Neural crest cell (in vitro differentiated cells): ENCODE data around the gene PRKAG2. TPM values are rescaled to one million over a fixed set of nuclear protein-coding genes. Genes with fewer than 3 reads are reported as not detected.

Experiments
- DNase-seq: peaks from one replicate; pipeline ENCODE4 v3.0.0; 2021; ENCODE audit warnings: low read depth, mixed read lengths, low spot score
- H3K27ac Mint-ChIP-seq: one replicate; pipeline ENCODE4 v1.8.0; 2021; ENCODE audit warnings: mild to moderate bottlenecking, mixed read lengths; ENCODE audit not compliant: unreplicated experiment
- H3K27me3 Mint-ChIP-seq: 2 replicates; pipeline ENCODE4 v1.8.0; 2021; ENCODE audit warnings: low read depth, mild to moderate bottlenecking, mixed read lengths
- H3K36me3 Mint-ChIP-seq: 2 replicates; pipeline ENCODE4 v1.8.0; 2021; ENCODE audit warnings: low read depth, mild to moderate bottlenecking, mixed read lengths
- H3K4me1 Mint-ChIP-seq: 2 replicates; pipeline ENCODE4 v1.8.0; 2021; ENCODE audit warnings: mixed read lengths
- H3K4me3 Mint-ChIP-seq: one replicate; pipeline ENCODE4 v1.8.0; 2021; ENCODE audit warnings: mild to moderate bottlenecking, mixed read lengths
- H3K9me3 Mint-ChIP-seq: 2 replicates; pipeline ENCODE4 v1.8.0; 2021; ENCODE audit warnings: mixed read lengths
- total RNA-seq: library from RNA; stranded (reverse); gene quantifications from 2 replicates; pipeline ENCODE4 v1.2.1, GENCODE V29; 2021
- TF ChIP-seq, protein P1 (sequence below): fragments of 200-600 bp; sonication (generic); conservative IDR thresholded peaks from 2 replicates; pipeline ENCODE4 v1.5.0; 2021; ENCODE audit warnings: antibody characterized with exemption, mild to moderate bottlenecking

The PRKAG2 gene
- total RNA-seq, 1 donor from 2014 or later: 12.5 TPM

DNA sequence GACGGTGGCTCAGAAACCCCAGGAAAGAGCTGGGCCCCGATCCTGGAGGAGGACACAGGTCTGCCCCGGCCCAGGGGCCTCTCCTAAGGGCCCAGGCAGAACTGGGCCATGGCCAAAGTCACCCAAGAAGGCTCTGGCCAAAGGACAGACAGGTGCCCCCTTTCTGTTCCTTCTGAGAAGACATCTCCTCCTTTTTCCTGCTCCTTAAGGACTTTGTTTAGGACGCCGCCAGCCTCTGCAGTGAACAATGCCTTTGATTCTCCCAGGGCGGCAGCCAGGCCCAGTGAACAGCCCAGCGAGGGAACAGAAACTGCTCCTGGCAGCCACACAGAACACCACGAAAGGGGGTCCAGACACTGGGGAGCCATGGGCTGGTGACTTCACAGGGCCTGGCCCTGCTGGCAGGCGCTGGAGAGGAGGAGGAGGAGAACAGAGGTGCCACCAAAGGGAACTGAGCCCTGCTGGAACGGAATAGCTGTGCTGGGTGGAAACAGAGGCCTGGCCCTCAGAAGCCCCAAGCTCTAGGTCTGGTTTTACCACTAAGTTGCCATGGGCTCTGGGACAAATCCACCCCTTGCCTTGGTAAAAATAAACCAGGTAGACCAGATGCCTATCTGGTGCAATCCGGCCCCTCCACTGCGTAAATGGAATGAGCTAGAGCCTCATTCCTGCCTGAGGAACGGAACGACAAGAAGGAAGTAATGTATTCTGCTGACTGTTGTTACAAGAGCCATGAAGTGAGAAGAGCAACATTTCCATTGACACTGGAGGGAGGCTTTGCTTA lies 193.9 kb downstream of the PRKAG2 start:
- H3K27me3 Mint-ChIP-seq: no peaks in the 10 kb centered on the region
- H3K4me1 Mint-ChIP-seq: peaks cover 17% of the 10 kb centered on the region
- TF ChIP-seq, protein P1, sequence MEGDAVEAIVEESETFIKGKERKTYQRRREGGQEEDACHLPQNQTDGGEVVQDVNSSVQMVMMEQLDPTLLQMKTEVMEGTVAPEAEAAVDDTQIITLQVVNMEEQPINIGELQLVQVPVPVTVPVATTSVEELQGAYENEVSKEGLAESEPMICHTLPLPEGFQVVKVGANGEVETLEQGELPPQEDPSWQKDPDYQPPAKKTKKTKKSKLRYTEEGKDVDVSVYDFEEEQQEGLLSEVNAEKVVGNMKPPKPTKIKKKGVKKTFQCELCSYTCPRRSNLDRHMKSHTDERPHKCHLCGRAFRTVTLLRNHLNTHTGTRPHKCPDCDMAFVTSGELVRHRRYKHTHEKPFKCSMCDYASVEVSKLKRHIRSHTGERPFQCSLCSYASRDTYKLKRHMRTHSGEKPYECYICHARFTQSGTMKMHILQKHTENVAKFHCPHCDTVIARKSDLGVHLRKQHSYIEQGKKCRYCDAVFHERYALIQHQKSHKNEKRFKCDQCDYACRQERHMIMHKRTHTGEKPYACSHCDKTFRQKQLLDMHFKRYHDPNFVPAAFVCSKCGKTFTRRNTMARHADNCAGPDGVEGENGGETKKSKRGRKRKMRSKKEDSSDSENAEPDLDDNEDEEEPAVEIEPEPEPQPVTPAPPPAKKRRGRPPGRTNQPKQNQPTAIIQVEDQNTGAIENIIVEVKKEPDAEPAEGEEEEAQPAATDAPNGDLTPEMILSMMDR: no peak
- peak overlapping the region; percentile 64 for H3K27ac Mint-ChIP-seq
- H3K4me3 Mint-ChIP-seq: no peak overlapping the region
- H3K9me3 Mint-ChIP-seq: no peaks in the 10 kb centered on the region
- H3K36me3 Mint-ChIP-seq: no peaks in the 10 kb centered on the region
- no peak for DNase-seq

DNA sequence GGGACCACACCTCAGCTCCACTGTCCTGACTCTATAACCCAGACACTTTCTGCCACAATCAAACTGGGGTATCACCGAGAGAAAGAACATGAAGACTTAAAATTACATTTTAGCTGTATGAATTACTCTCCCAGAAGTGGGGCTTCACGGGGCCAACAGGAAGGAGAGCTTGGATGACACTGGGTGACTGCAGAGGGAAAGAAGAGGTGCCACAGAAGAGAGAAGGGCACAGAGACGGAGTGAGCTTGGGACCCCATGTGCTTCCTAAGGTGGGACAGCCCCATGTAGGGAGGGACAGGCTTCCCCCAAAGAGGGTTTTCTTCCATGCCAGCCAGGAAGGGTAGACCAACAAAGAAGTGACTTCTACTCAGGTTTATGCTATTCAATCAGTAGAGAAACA lies 195.2 kb downstream of the PRKAG2 start:
- Mint-ChIP-seq H3K4me1 (peaks cover 14% of the 10 kb centered on the region), H3K27ac (no peak overlapping the region), H3K9me3 (no peaks in the 10 kb centered on the region), H3K4me3 (no peak overlapping the region), H3K27me3 (no peaks in the 10 kb centered on the region), H3K36me3 (no peaks in the 10 kb centered on the region)
- DNase-seq: no peak
- TF ChIP-seq, protein P1: no peak

DNA sequence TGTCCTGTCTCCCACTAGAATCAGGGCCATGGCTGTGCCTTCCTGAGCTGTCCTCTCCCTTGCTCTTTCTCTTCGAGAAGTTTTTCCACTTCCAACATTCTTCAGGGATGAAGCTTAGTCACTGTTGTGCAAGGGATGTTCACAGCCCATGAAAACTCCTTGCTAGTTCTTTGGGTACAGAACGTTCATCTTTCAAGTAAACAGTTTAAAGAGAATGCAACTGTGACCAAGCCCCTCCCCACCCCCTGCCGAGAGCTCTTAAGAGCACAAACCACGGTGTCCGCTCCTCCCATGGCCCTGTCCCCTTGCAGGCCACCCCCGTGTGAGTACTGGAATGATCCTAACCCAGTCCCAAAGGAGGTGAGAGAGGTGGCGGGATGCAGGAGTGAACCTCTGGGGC lies 196.1 kb downstream of the PRKAG2 start:
- TF ChIP-seq, protein P1: no peak
- no peak overlapping the region for H3K27ac Mint-ChIP-seq
- H3K36me3 Mint-ChIP-seq: no peaks in the 10 kb centered on the region
- H3K4me3 Mint-ChIP-seq: no peak overlapping the region
- no peaks in the 10 kb centered on the region for H3K27me3 Mint-ChIP-seq
- no peak for DNase-seq
- peaks cover 14% of the 10 kb centered on the region for H3K4me1 Mint-ChIP-seq
- H3K9me3 Mint-ChIP-seq: no peaks in the 10 kb centered on the region

DNA sequence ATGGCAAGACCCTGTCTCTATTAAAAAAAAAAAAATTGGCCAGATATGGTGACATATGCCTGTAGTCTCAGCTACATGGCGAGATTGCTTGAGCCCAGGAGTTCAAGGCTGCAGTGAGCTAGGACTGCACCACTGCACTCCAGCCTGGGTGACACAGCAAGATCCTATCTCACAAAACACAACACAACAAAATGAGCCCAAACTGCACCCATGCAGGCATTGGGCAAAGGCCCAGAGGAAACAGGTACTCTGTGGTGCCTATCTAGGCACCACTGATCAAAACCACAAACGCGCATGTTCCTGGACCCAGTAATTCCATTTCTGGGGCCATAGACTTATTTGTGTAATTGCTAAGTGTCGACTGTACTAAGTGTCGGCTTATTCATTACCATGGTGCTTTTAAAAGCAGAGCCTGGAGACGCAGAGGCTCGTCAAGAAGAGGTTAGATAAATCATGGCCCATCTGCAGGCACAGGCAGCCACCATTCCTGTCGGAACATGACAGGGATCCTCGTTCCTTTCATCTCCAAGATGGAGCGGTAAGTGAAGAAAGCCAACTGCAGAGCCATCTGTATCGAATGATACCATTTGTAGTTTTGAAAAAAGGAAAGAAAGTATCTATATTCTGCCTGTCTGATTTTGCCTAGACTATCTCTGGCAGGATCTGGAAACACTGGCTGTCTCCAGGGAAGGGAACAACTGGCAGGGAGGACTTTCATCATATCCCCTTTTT lies 196.9 kb downstream of the PRKAG2 start:
- H3K27ac Mint-ChIP-seq: peak overlapping the region; percentile 19
- H3K9me3 Mint-ChIP-seq: no peaks in the 10 kb centered on the region
- DNase-seq: no peak

DNA sequence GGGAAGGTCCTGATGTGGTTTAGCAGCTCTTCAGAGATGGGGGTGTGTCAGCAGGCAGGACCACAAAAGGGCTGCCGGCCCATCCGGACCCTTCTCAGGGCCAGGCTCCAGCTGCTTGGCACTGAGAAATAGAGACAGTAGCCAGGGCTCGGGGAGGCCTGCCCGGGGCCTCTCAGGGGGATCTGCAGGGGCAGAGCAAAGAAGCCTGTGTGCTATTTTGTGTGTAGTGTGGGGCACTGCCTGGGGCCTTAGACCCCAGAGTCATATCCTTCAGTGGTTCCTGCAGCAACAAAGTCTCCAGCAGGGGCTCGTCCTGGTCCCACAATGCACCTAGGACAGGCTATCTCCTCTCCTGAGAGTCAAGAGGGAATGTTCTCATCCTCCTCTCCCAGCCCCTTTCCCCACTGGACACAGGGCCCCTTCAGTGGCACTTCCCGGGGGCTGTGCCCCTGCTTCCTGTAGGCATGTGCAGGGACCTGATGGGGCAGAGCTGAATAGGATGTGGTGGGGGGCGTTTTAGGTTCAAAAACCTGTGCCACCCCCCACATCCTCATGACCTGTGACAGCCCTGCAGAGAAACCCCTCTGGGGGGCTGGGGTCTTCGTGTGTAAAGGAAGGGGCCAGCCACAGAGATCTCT lies 197.7 kb downstream of the PRKAG2 start:
- no peak for DNase-seq
- H3K9me3 Mint-ChIP-seq: no peaks in the 10 kb centered on the region

More for the DNA sequence above, 196.9 kb downstream of the PRKAG2 start:
- H3K4me1 Mint-ChIP-seq: peaks cover 14% of the 10 kb centered on the region
- TF ChIP-seq, protein P1: no peak
- H3K4me3 Mint-ChIP-seq: no peak overlapping the region
- H3K36me3 Mint-ChIP-seq: no peaks in the 10 kb centered on the region
- no peaks in the 10 kb centered on the region for H3K27me3 Mint-ChIP-seq

More for the DNA sequence above, 197.7 kb downstream of the PRKAG2 start:
- TF ChIP-seq, protein P1: no peak
- H3K4me3 Mint-ChIP-seq: no peak overlapping the region
- no peaks in the 10 kb centered on the region for H3K36me3 Mint-ChIP-seq
- H3K4me1 Mint-ChIP-seq: peaks cover 14% of the 10 kb centered on the region
- H3K27me3 Mint-ChIP-seq: no peaks in the 10 kb centered on the region
- H3K27ac Mint-ChIP-seq: no peak overlapping the region
